RPMI8226 (cell line): ENCODE results near the gene ASL.
"Not testable (repeated sequence)": the region's sequence is repeated elsewhere in the genome, so short reads cannot be mapped to it uniquely, and the experiment has no call there.

Experiments used
- DNase-seq: peaks from one replicate; pipeline ENCODE4 v3.0.0-alpha.2; 2015

ASL gene

DNA sequence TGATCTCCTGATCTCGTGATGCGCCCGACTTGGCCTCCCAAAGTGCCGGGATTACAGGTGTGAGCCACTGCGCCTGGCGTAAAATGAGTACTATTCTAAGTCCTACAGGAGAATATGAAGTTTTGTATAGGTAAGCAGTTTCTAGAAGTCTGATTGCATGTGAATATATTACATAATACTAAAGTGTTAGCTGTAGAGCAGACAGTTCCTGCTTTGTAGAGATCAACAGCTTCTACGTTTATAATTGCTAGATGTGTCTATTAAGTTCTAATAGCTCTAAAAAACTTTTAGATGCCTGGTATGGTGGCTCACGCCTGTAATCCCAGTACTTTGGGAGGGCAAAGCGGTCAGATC is 47.5 kb downstream of the ASL start:
- no peak for DNase-seq

DNA sequence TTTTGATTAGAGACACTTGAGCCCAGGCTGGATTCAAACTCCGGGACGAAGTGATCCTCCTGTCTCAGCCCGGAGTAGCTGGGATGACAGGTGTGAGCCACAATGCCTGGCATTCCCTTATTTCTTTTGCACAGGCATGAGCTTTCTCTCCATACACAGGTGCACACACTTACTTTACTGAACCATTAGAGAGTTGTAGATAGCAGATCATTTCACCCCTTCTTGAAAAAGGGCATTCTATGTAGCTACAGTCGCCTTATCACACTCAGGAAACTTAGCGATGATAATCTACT is 48.9 kb downstream of the ASL start:
- not testable (repeated sequence) for DNase-seq

DNA sequence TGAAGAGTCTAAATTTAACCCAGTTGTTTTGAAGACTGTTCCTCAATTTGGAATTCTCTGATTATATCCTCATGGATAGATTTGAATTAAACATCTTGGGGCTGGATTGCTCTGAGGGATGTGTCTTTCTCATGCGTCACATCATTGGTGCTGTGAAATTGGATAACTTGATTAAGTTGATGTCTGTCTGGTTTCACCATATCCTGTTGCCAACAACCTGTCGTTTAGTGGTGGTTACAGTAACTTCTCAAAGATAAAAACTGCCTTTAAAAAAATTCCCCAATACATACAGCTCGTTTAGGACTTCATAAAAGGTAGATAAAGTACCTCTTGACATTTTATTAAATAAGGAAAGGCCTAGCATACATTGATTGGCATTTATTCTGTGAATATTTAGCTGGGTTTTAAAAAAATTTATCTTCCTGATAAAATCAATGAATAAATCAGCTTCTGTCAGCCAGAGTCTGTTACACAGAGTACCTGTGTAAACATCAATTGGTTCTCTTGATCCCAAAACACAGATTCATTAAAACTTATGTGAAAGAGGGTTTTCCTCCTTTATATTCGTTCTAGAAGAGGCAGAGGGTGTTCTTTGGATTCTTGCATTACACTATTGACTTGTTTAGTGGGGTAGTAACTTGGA is 49.6 kb downstream of the ASL start:
- no peak for DNase-seq

DNA sequence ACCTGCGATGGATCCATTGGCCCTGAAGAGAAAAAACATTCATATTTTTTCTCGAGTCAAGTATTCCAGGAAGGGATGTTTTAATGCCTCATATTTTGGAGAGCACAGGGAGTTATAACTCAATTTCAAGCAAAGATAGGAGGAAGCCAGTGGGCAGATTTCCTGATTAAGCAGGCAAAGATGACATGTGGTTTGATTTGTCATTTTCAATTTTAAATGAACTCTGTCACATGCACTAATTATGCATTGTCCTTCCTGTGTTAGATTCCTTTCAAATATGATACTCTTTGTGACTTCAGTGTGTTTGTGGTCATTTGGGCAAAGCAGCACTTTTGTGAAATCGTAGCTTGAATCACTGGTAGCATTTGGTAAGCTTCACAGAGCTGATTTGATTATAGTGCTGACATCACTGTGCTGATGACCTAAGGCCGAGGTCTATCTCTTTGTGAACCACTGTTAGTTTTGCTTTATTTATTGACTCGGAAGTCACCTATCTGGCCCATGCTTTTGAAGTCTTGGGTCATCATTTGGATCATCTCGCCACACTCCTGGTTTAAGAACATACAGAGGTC is 50.2 kb downstream of the ASL start:
- DNase-seq: not testable (repeated sequence)

DNA sequence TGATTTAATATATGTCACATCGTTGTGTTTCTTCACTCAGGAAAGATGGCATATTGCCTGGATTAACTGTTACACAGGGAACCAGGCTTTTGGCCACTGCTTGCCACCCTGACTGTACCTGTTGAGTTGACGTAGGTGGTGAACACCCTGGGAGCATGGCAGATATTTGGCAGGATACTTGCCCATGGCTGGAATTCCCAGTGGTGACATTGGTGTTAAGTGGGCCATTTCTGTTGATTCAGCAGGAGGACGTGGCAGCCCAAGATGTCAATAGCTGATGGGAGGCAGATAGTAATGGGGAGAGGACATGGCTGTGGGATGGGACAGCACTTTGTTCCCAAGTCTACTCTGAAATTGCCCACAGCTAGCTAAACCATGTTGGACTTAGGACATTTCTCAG is 51.6 kb downstream of the ASL start:
- not testable (repeated sequence) for DNase-seq

DNA sequence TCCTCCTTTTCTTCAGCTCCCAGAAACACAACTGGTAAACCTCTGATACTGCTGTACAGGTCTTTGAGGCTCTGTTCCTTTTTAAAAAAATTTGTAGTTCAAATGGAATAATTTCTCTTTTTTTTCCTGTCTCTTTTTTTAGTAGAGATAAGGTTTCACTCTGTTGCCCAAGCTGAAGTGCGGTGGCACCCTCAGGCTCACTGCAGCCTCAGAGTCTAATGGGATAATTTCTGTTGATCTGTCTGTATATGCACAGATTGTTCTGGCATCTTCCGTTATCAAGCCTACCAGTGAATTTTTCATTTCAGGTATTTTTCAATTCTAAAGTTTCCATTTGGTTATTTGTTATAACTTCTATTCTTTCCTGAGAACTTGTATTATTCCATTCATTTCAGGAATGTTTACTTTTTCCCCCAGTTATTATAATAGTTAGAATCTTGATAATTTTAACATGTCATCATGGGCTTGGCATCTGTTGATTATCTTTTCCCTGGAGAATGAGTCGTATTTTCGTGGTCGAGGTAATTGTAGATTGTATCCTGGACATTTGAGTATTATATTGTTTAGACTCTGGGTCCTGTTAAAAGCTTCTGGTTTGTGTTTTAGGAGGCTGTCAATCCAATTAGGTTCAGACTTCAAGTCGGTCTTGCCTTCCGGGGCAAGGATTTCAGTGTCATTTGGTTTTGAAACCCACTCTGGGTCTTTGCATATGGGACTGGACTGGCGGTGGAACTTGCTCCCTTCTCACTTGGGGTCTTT is 63.6 kb downstream of the ASL start:
- DNase-seq: no peak

DNA sequence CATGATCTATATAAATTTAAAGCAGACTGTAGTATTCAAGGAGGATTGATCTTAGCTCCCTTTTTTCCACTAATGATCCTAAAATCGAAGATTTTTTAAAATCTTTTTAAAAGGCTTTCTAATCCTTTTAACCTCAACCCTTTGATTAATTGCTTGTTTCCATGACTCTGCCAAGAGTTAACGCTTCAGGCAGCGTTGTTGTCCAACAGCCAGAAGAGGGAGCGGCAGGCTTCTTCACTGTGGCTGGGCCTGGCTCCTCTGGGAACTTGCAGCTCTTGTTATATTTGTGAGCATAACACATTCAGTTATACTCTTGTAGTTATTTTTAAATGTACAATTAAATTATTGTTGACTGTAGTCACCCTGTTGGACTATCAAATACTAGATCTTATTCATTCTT is 65.3 kb downstream of the ASL start:
- peak; percentile 34 for DNase-seq

DNA sequence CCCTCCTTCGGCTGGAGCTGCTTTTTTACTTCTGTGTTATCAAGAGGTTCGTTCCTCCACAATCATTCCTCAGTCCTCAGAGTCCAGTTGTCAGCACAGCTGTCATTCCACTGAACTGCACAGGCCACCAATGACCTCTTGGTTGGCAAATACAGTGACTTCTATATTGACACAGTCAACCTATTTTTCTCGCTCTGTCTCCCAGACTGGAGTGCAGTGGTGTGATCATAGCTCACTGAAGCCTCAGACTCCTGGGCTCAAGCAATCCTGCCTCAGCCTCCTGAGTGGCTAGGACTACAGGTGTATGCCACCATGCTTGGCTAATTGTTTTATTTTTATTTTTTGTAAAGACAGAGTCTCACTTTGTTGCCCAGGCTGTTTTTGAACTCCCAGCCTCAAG is 66.7 kb downstream of the ASL start:
- no peak for DNase-seq

DNA sequence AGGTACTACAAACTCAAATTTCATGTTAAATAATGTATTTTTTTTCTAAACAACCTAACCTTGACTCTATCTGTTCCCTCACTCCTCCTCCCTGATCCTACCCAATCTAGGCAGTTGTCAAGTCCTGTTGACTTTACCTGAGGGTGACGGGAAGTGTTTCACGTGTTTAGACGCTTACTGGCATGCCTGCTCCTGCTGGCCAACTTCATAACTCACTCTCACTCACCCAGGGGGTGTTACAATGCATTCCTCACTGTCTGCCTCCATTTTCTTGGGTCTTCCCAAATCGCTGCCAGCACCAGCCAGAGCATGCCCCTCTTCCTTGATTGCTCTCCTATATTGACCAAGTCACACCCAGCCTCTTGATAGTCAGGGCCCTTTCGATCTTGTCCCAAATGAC is 67.4 kb downstream of the ASL start:
- no peak for DNase-seq
